ENCODE results near the gene CDC45.

- TF ChIP-seq GATA2 (IDR thresholded peaks at IDR 0.05; ENCODE audit: low read depth, low read length), result no peak
- TF ChIP-seq GATA3 (IDR thresholded peaks at IDR 0.05; ENCODE audit: low read depth, low read length), result no peak
These were observed 43.8 kb downstream of the CDC45 start for GRCh38 chr22:19523240-19524169.

All from SH-SY5Y (cell line).